ENCODE data around the gene PALS2.

The PALS2 gene

GRCh38 chr7:24572016-24572392 lies 1.2 kb upstream of the PALS2 start:
- H3K4me1 ChIP-seq (ENCODE audit: control insufficient read depth in 1 of 2, insufficient read depth in 2 of 2, low read length in 2 of 2) = peaks cover 0 to 19% of the 10 kb centered on the region in 2 donors
- no peaks in the 10 kb centered on the region for H3K9me3 ChIP-seq (ENCODE audit: control insufficient read depth in 1 of 2, low read length in 2 of 2)
- no peaks in the 10 kb centered on the region for H3K36me3 ChIP-seq (ENCODE audit: control insufficient read depth in 1 of 2, insufficient read depth in 2 of 2, low read length in 2 of 2)
- no peak overlapping the region for H3K27ac ChIP-seq (ENCODE audit: low read length)
- no peaks in the 10 kb centered on the region for H3K27me3 ChIP-seq (ENCODE audit: low read depth, low read length)
- peak overlapping the region in 1 of 2 donors; percentile 70 for H3K4me3 ChIP-seq (ENCODE audit: low read depth in 1 of 2, low read length in 2 of 2)

GRCh38 chr7:24572393-24572996 lies 757 bp upstream of the PALS2 start:
- Histone ChIP-seq H3K27me3 (ENCODE audit: low read depth, low read length) (no peaks in the 10 kb centered on the region), H3K4me3 (ENCODE audit: low read depth in 1 of 2, low read length in 2 of 2) (peak overlapping the region; percentile 69 to 70), H3K9me3 (ENCODE audit: control insufficient read depth in 1 of 2, low read length in 2 of 2) (no peaks in the 10 kb centered on the region), H3K27ac (ENCODE audit: low read length) (no peak overlapping the region), H3K4me1 (ENCODE audit: control insufficient read depth in 1 of 2, insufficient read depth in 2 of 2, low read length in 2 of 2) (peaks cover 0 to 19% of the 10 kb centered on the region in 2 donors), H3K36me3 (ENCODE audit: control insufficient read depth in 1 of 2, insufficient read depth in 2 of 2, low read length in 2 of 2) (no peaks in the 10 kb centered on the region)

GRCh38 chr7:24573554-24574338 lies 494 bp downstream of the PALS2 start:
- peak overlapping the region; percentile 75 to 79 for H3K4me3 ChIP-seq (ENCODE audit: low read depth in 1 of 2, low read length in 2 of 2)
- H3K9me3 ChIP-seq (ENCODE audit: control insufficient read depth in 1 of 2, low read length in 2 of 2) = no peaks in the 10 kb centered on the region
- H3K27me3 ChIP-seq (ENCODE audit: low read depth, low read length) = no peaks in the 10 kb centered on the region
- H3K27ac ChIP-seq (ENCODE audit: low read length) = no peak overlapping the region
- H3K36me3 ChIP-seq (ENCODE audit: control insufficient read depth in 1 of 2, insufficient read depth in 2 of 2, low read length in 2 of 2) = no peaks in the 10 kb centered on the region
- peaks cover 0 to 19% of the 10 kb centered on the region in 2 donors for H3K4me1 ChIP-seq (ENCODE audit: control insufficient read depth in 1 of 2, insufficient read depth in 2 of 2, low read length in 2 of 2)

GRCh38 chr7:24574386-24574785 lies 1.1 kb downstream of the PALS2 start:
- Histone ChIP-seq H3K27ac (ENCODE audit: low read length) (no peak overlapping the region), H3K4me3 (ENCODE audit: low read depth in 1 of 2, low read length in 2 of 2) (peak overlapping the region; percentile 75 to 79), H3K27me3 (ENCODE audit: low read depth, low read length) (no peaks in the 10 kb centered on the region), H3K9me3 (ENCODE audit: control insufficient read depth in 1 of 2, low read length in 2 of 2) (no peaks in the 10 kb centered on the region), H3K36me3 (ENCODE audit: control insufficient read depth in 1 of 2, insufficient read depth in 2 of 2, low read length in 2 of 2) (no peaks in the 10 kb centered on the region), H3K4me1 (ENCODE audit: control insufficient read depth in 1 of 2, insufficient read depth in 2 of 2, low read length in 2 of 2) (peaks cover 0 to 19% of the 10 kb centered on the region in 2 donors)

- H3K9me3 ChIP-seq (ENCODE audit: control insufficient read depth in 1 of 2, low read length in 2 of 2) = no peaks in the 10 kb centered on the region
- peak overlapping the region in 1 of 2 donors; percentile 79 for H3K4me3 ChIP-seq (ENCODE audit: low read depth in 1 of 2, low read length in 2 of 2)
- no peaks in the 10 kb centered on the region for H3K36me3 ChIP-seq (ENCODE audit: control insufficient read depth in 1 of 2, insufficient read depth in 2 of 2, low read length in 2 of 2)
- H3K27me3 ChIP-seq (ENCODE audit: low read depth, low read length) = no peaks in the 10 kb centered on the region
- no peak overlapping the region for H3K27ac ChIP-seq (ENCODE audit: low read length)
- H3K4me1 ChIP-seq (ENCODE audit: control insufficient read depth in 1 of 2, insufficient read depth in 2 of 2, low read length in 2 of 2) = peaks cover 0 to 19% of the 10 kb centered on the region in 2 donors
These were observed 1.7 kb downstream of the PALS2 start for GRCh38 chr7:24574950-24575349.

- no peak overlapping the region for H3K4me3 ChIP-seq (ENCODE audit: low read depth in 1 of 2, low read length in 2 of 2)
- H3K36me3 ChIP-seq (ENCODE audit: control insufficient read depth in 1 of 2, insufficient read depth in 2 of 2, low read length in 2 of 2) = no peaks in the 10 kb centered on the region
- no peaks in the 10 kb centered on the region for H3K27me3 ChIP-seq (ENCODE audit: low read depth, low read length)
- H3K9me3 ChIP-seq (ENCODE audit: control insufficient read depth in 1 of 2, low read length in 2 of 2) = no peaks in the 10 kb centered on the region
- H3K4me1 ChIP-seq (ENCODE audit: control insufficient read depth in 1 of 2, insufficient read depth in 2 of 2, low read length in 2 of 2) = peaks cover 0 to 19% of the 10 kb centered on the region in 2 donors
- no peak overlapping the region for H3K27ac ChIP-seq (ENCODE audit: low read length)
These were observed 3.1 kb downstream of the PALS2 start for GRCh38 chr7:24576171-24577025.

GRCh38 chr7:24578052-24578451 lies 4.8 kb downstream of the PALS2 start:
- Histone ChIP-seq H3K4me3 (ENCODE audit: low read depth in 1 of 2, low read length in 2 of 2) (no peak overlapping the region), H3K27me3 (ENCODE audit: low read depth, low read length) (no peaks in the 10 kb centered on the region), H3K9me3 (ENCODE audit: control insufficient read depth in 1 of 2, low read length in 2 of 2) (no peaks in the 10 kb centered on the region), H3K36me3 (ENCODE audit: control insufficient read depth in 1 of 2, insufficient read depth in 2 of 2, low read length in 2 of 2) (no peaks in the 10 kb centered on the region), H3K27ac (ENCODE audit: low read length) (no peak overlapping the region), H3K4me1 (ENCODE audit: control insufficient read depth in 1 of 2, insufficient read depth in 2 of 2, low read length in 2 of 2) (peaks cover 0 to 12% of the 10 kb centered on the region in 2 donors)

GRCh38 chr7:24580283-24580946 lies 7.2 kb downstream of the PALS2 start:
- Histone ChIP-seq H3K4me1 (ENCODE audit: control insufficient read depth in 1 of 2, insufficient read depth in 2 of 2, low read length in 2 of 2) (no peaks in the 10 kb centered on the region), H3K27ac (ENCODE audit: low read length) (no peak overlapping the region)

GRCh38 chr7:24582166-24582565 lies 8.9 kb downstream of the PALS2 start:
- no peaks in the 10 kb centered on the region for H3K4me1 ChIP-seq (ENCODE audit: control insufficient read depth in 1 of 2, insufficient read depth in 2 of 2, low read length in 2 of 2)
- no peaks in the 10 kb centered on the region for H3K27me3 ChIP-seq (ENCODE audit: low read depth, low read length)
- H3K4me3 ChIP-seq (ENCODE audit: low read depth in 1 of 2, low read length in 2 of 2) = no peak overlapping the region
- H3K9me3 ChIP-seq (ENCODE audit: control insufficient read depth in 1 of 2, low read length in 2 of 2) = no peaks in the 10 kb centered on the region
- no peaks in the 10 kb centered on the region for H3K36me3 ChIP-seq (ENCODE audit: control insufficient read depth in 1 of 2, insufficient read depth in 2 of 2, low read length in 2 of 2)
- no peak overlapping the region for H3K27ac ChIP-seq (ENCODE audit: low read length)

More at GRCh38 chr7:24580283-24580946, 7.2 kb downstream of the PALS2 start:
- Histone ChIP-seq H3K36me3 (ENCODE audit: control insufficient read depth in 1 of 2, insufficient read depth in 2 of 2, low read length in 2 of 2) (no peaks in the 10 kb centered on the region), H3K4me3 (ENCODE audit: low read depth in 1 of 2, low read length in 2 of 2) (no peak overlapping the region), H3K9me3 (ENCODE audit: control insufficient read depth in 1 of 2, low read length in 2 of 2) (no peaks in the 10 kb centered on the region), H3K27me3 (ENCODE audit: low read depth, low read length) (no peaks in the 10 kb centered on the region)

GRCh38 chr7:24587853-24588252 lies 14.6 kb downstream of the PALS2 start:
- Histone ChIP-seq H3K27me3 (ENCODE audit: low read depth, low read length) (no peaks in the 10 kb centered on the region), H3K27ac (ENCODE audit: low read length) (no peak overlapping the region), H3K36me3 (ENCODE audit: control insufficient read depth in 1 of 2, insufficient read depth in 2 of 2, low read length in 2 of 2) (no peaks in the 10 kb centered on the region)

GRCh38 chr7:24591152-24591551 lies 17.9 kb downstream of the PALS2 start:
- Histone ChIP-seq H3K4me3 (ENCODE audit: low read depth in 1 of 2, low read length in 2 of 2) (no peak overlapping the region), H3K9me3 (ENCODE audit: control insufficient read depth in 1 of 2, low read length in 2 of 2) (no peaks in the 10 kb centered on the region), H3K36me3 (ENCODE audit: control insufficient read depth in 1 of 2, insufficient read depth in 2 of 2, low read length in 2 of 2) (no peaks in the 10 kb centered on the region), H3K4me1 (ENCODE audit: control insufficient read depth in 1 of 2, insufficient read depth in 2 of 2, low read length in 2 of 2) (no peaks in the 10 kb centered on the region), H3K27ac (ENCODE audit: low read length) (no peak overlapping the region), H3K27me3 (ENCODE audit: low read depth, low read length) (no peaks in the 10 kb centered on the region)

More at GRCh38 chr7:24587853-24588252, 14.6 kb downstream of the PALS2 start:
- no peak overlapping the region for H3K4me3 ChIP-seq (ENCODE audit: low read depth in 1 of 2, low read length in 2 of 2)
- H3K4me1 ChIP-seq (ENCODE audit: control insufficient read depth in 1 of 2, insufficient read depth in 2 of 2, low read length in 2 of 2) = no peaks in the 10 kb centered on the region
- no peaks in the 10 kb centered on the region for H3K9me3 ChIP-seq (ENCODE audit: control insufficient read depth in 1 of 2, low read length in 2 of 2)
